Osteocyte (in vitro differentiated cells): Measurements from ENCODE around the gene CCNY. TPM values are rescaled to one million over a fixed set of nuclear protein-coding genes. Genes with fewer than 3 reads are reported as not detected.
"Not testable (repeated sequence)": the region's sequence is repeated elsewhere in the genome, so short reads cannot be mapped to it uniquely, and the experiment has no call there.

Experiments
- DNase-seq: peaks from one replicate; pipeline ENCODE4 v3.0.0; 2021; ENCODE audit warnings: mixed read lengths; ENCODE audit not compliant: unreplicated experiment; ENCODE audit errors: extremely low spot score
- H3K27ac Mint-ChIP-seq: one replicate; pipeline ENCODE4 v1.8.0; 2021; ENCODE audit warnings: mild to moderate bottlenecking, mixed read lengths; ENCODE audit not compliant: unreplicated experiment
- H3K27me3 Mint-ChIP-seq: one replicate; pipeline ENCODE4 v1.8.0; 2021; ENCODE audit warnings: mixed read lengths; ENCODE audit not compliant: unreplicated experiment
- H3K36me3 Mint-ChIP-seq: one replicate; pipeline ENCODE4 v1.8.0; 2021; ENCODE audit warnings: mixed read lengths; ENCODE audit not compliant: unreplicated experiment
- H3K4me1 Mint-ChIP-seq: one replicate; pipeline ENCODE4 v1.8.0; 2021; ENCODE audit warnings: mixed read lengths; ENCODE audit not compliant: unreplicated experiment
- H3K4me3 Mint-ChIP-seq: one replicate; pipeline ENCODE4 v1.8.0; 2021; ENCODE audit warnings: mild to moderate bottlenecking, moderate library complexity, mixed read lengths; ENCODE audit not compliant: unreplicated experiment
- H3K9me3 Mint-ChIP-seq: one replicate; pipeline ENCODE4 v1.8.0; 2021; ENCODE audit warnings: mixed read lengths; ENCODE audit not compliant: unreplicated experiment
- total RNA-seq: library from RNA; stranded (reverse); gene quantifications from 2 replicates; pipeline ENCODE4 v1.2.1, GENCODE V29; 2021
- TF ChIP-seq, protein P1 (sequence below): fragments of 200-600 bp; sonication (generic); IDR thresholded peaks from 2 replicates; pipeline ENCODE4 v1.5.0; 2021; ENCODE audit warnings: antibody characterized with exemption, mild to moderate bottlenecking, moderate library complexity

CCNY gene
- total RNA-seq, 1 donor from 2014 or later, result 76.4 TPM

DNA sequence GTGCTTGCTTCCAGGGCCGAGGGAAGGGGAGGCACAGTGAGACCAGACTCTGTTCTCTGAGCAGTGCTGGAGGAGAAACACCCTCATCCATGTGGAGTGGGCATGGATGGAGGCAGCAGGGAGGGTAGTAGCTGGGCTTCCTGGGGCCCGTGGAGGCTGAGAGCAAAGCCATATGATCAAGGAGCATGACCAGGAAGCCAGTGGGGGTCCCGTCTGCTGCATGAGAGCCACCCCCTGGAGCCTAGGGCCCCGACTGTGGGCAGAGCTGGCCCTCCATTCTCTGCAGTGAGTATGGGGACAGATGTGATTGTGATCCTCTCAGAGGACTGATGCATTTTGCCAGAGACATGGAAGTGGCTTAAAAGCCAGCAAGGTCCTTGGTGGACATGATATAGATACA is 61.6 kb downstream of the CCNY start:
- Mint-ChIP-seq H3K9me3 (no peaks in the 10 kb centered on the region), H3K27ac (peak overlapping the region; percentile 53), H3K27me3 (no peaks in the 10 kb centered on the region), H3K4me3 (no peak overlapping the region), H3K36me3 (no peaks in the 10 kb centered on the region), H3K4me1 (peaks cover 51% of the 10 kb centered on the region)
- TF ChIP-seq, protein P1, sequence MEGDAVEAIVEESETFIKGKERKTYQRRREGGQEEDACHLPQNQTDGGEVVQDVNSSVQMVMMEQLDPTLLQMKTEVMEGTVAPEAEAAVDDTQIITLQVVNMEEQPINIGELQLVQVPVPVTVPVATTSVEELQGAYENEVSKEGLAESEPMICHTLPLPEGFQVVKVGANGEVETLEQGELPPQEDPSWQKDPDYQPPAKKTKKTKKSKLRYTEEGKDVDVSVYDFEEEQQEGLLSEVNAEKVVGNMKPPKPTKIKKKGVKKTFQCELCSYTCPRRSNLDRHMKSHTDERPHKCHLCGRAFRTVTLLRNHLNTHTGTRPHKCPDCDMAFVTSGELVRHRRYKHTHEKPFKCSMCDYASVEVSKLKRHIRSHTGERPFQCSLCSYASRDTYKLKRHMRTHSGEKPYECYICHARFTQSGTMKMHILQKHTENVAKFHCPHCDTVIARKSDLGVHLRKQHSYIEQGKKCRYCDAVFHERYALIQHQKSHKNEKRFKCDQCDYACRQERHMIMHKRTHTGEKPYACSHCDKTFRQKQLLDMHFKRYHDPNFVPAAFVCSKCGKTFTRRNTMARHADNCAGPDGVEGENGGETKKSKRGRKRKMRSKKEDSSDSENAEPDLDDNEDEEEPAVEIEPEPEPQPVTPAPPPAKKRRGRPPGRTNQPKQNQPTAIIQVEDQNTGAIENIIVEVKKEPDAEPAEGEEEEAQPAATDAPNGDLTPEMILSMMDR, result no peak
- DNase-seq, result no peak

DNA sequence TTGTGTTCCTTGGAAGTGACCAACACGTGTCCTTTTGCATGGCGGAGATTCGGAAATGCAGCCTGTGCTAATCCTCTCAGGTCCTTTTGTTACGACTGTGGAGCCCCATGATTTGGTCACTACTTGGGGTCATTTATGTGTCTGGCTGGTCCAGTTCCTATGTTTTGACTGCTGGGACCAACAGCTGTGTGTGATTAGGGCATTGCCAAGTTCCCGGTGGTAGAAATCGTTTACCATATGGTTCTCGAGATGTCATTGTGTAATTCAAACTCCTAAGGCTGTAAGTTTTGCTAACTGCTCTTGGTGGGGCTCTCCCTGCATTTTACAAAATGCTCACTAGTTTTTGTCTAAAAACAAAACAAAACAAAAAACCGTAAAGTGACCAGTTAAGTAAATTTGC is 62.0 kb downstream of the CCNY start:
- peak overlapping the region; percentile 53 for H3K27ac Mint-ChIP-seq
- no peak overlapping the region for H3K4me3 Mint-ChIP-seq
- no peak for DNase-seq
- peaks cover 48% of the 10 kb centered on the region for H3K4me1 Mint-ChIP-seq
- no peaks in the 10 kb centered on the region for H3K27me3 Mint-ChIP-seq
- TF ChIP-seq, protein P1, result peak; percentile 15
- no peaks in the 10 kb centered on the region for H3K9me3 Mint-ChIP-seq
- no peaks in the 10 kb centered on the region for H3K36me3 Mint-ChIP-seq

DNA sequence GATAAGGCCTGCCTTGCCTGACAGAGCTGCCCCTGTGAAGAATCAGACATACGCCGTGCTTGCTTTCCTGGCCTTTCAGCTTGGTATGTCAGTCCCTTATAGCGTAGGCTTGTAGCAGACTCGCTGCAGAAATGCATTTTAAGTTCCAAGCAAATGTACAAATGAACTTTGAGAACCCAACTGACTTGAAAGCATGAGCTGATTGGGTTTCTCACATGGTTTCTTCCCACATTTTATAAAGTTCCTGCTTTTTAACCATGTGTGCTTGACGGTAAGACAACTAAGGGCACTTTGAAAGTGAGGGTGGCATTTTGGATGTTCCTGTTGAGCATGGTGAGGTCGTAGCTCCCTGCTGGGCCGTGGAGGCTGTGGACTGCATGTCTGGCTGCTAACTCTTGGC is 62.6 kb downstream of the CCNY start:
- Mint-ChIP-seq H3K9me3 (no peaks in the 10 kb centered on the region), H3K27me3 (no peaks in the 10 kb centered on the region), H3K27ac (peak overlapping the region; percentile 53), H3K4me1 (peaks cover 44% of the 10 kb centered on the region), H3K4me3 (no peak overlapping the region), H3K36me3 (no peaks in the 10 kb centered on the region)
- DNase-seq, result no peak
- TF ChIP-seq, protein P1, result no peak

GRCh38 chr10:35399414-35400009 is 63.2 kb downstream of the CCNY start:
- H3K4me1 Mint-ChIP-seq, result peaks cover 38% of the 10 kb centered on the region
- no peak for DNase-seq
- H3K36me3 Mint-ChIP-seq, result no peaks in the 10 kb centered on the region

GRCh38 chr10:35400595-35401268 is 64.4 kb downstream of the CCNY start:
- Mint-ChIP-seq H3K4me3 (no peak overlapping the region), H3K9me3 (no peaks in the 10 kb centered on the region), H3K27me3 (no peaks in the 10 kb centered on the region), H3K4me1 (peaks cover 29% of the 10 kb centered on the region), H3K27ac (no peak overlapping the region), H3K36me3 (no peaks in the 10 kb centered on the region)
- DNase-seq, result no peak
- TF ChIP-seq, protein P1, result no peak

More at GRCh38 chr10:35399414-35400009, 63.2 kb downstream of the CCNY start:
- Mint-ChIP-seq H3K27me3 (no peaks in the 10 kb centered on the region), H3K27ac (peak overlapping the region; percentile 19), H3K4me3 (no peak overlapping the region), H3K9me3 (no peaks in the 10 kb centered on the region)
- TF ChIP-seq, protein P1, result no peak

GRCh38 chr10:35403491-35403890 is 67.2 kb downstream of the CCNY start:
- not testable (repeated sequence) for H3K27me3 Mint-ChIP-seq, H3K4me3 Mint-ChIP-seq, DNase-seq, H3K9me3 Mint-ChIP-seq, H3K27ac Mint-ChIP-seq, H3K36me3 Mint-ChIP-seq
- peaks cover 26% of the 10 kb centered on the region for H3K4me1 Mint-ChIP-seq

DNA sequence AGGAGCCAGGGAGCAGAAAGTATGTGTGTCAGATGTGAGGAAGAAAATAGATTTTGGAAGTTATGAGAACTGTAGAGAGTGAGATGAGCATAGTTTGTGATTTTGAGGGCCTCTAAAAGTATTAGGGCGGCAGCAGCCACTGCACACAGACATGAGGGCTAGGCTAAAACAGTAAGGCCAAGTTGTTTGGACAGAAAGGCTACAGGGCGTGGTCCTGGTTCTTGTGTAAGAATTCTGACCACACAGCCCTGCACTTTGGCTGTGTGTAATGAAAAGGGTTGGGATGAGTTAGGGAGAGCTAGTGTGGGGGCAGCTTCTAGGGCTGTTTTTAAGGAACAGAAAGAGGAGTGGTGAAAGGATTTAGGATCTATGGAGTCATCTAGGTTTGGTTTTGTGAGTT is 67.8 kb downstream of the CCNY start:
- H3K36me3 Mint-ChIP-seq, H3K27ac Mint-ChIP-seq, DNase-seq, H3K9me3 Mint-ChIP-seq, H3K27me3 Mint-ChIP-seq, H3K4me3 Mint-ChIP-seq: not testable (repeated sequence)
- H3K4me1 Mint-ChIP-seq, result peaks cover 26% of the 10 kb centered on the region
